ENCODE results near the gene FBN1.

The FBN1 gene

DNA sequence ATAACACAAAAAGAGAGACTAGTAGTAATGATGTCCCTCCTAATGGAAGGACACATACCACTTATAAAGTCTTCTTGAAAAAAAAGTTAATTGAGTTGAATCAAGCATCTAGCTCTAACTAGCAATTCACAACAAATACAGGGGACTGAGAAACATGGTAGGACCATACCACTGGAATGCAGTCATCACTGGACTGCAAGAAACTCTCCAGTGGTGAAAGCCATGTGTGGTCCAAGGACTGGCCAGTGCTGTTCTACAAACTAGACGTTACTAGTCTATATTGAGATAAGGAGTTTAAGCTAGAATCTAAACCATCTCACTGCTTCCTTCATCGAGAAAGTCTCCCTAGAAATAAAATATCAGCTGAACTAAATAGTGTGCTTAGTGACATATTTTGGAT, 16.7 kb downstream of the FBN1 start:
- no peaks in the 10 kb centered on the region for H3K4me1 Mint-ChIP-seq
- ATAC-seq (replicated peaks; ENCODE audit: extremely low read depth, poor library complexity, severe bottlenecking) (no peak), DNase-seq (ENCODE audit: low spot score in 2 of 2) (no peak)
- H3K36me3 Mint-ChIP-seq (ENCODE audit: insufficient read depth), result no peaks in the 10 kb centered on the region
- H3K27ac Mint-ChIP-seq (ENCODE audit: low read depth), result no peak overlapping the region
- H3K27me3 Mint-ChIP-seq, result peaks cover 10% of the 10 kb centered on the region
- H3K9me3 Mint-ChIP-seq, result no peaks in the 10 kb centered on the region
- H3K4me3 Mint-ChIP-seq, result no peak overlapping the region

DNA sequence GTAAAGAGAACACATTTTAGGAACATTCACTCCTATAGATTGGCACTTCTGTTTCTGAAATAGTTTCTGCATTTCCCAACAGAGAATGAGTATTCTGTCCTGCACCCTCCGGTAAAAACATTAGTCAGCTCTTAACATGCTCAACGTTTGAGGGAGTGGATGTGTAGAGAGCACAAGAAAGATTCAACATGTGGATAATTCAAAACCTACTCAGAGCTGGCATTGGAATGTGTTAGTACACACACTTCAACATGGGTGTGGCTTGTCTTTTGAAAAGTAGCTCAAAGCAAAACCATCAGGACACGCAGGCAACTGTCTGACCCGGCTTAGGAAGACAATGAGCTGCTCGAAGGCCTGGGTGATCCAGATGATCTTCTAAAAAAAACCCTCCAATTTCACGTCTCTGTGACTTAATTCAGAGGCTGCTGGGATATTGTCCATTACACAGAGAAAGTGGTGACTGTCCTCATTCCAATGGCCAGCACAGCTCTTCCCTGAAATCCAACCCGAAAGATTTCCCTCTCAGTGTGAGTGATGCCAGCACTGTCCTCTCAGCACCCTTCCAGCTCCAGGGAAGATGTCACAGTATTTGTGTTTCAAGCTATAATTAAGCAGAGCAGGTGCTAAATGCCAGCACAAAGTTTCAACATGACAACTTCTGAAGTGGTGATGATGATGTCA, 18.1 kb downstream of the FBN1 start:
- no peaks in the 10 kb centered on the region for H3K36me3 Mint-ChIP-seq (ENCODE audit: insufficient read depth)
- DNase-seq (ENCODE audit: low spot score in 2 of 2) (no peak), ATAC-seq (replicated peaks; ENCODE audit: extremely low read depth, poor library complexity, severe bottlenecking) (no peak)
- no peaks in the 10 kb centered on the region for H3K4me1 Mint-ChIP-seq
- H3K4me3 Mint-ChIP-seq, result no peak overlapping the region
- H3K27me3 Mint-ChIP-seq, result peaks cover 10% of the 10 kb centered on the region
- H3K27ac Mint-ChIP-seq (ENCODE audit: low read depth), result no peak overlapping the region
- no peaks in the 10 kb centered on the region for H3K9me3 Mint-ChIP-seq

DNA sequence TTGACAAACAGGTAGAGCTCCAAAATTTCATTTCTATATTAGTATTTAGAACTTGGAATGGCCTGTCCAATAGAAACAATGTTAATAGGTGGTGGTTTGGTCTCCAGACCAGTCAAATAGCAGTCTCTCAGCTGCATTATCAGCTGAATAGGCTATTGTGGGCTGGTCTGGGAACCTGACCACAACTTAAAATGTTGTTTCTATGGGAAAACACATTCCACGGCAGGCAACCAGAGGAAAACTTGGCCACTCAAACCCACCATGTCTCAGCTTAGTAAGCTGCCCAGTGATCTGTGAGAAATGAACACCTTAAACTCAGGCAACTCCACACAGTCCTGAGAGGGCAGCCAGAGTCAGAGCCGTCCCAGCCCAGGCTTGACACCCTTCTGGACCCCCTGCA, 20.4 kb downstream of the FBN1 start:
- no peak for ATAC-seq (replicated peaks; ENCODE audit: extremely low read depth, poor library complexity, severe bottlenecking)
- no peak for DNase-seq (ENCODE audit: low spot score in 2 of 2)

DNA sequence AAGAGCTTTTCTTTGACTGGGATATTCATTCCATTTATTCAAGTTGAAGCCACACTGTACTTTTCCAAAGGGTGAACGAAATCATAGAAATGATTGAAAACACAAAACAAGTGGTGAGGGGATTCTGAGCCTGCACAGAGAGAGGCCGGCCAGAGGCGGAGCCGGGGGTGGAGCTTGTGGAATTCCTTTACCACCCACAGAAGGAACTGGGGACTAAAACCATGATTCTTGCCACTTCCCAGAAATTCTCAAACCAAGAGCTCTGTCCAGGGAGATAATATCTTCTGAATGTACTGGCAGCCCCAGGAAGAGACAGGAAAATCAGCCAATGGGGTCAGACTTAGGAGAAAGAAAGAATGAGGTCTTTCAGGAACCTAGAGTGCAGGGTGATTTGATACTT, 20.8 kb downstream of the FBN1 start:
- Mint-ChIP-seq H3K4me3 (no peak overlapping the region), H3K27me3 (peaks cover 13% of the 10 kb centered on the region), H3K4me1 (no peaks in the 10 kb centered on the region), H3K9me3 (no peaks in the 10 kb centered on the region), H3K27ac (ENCODE audit: low read depth) (no peak overlapping the region), H3K36me3 (ENCODE audit: insufficient read depth) (no peaks in the 10 kb centered on the region)
- DNase-seq (ENCODE audit: low spot score in 2 of 2) (no peak), ATAC-seq (replicated peaks; ENCODE audit: extremely low read depth, poor library complexity, severe bottlenecking) (no peak)

More for the DNA sequence above, 20.4 kb downstream of the FBN1 start:
- Mint-ChIP-seq H3K4me1 (no peaks in the 10 kb centered on the region), H3K4me3 (no peak overlapping the region), H3K9me3 (no peaks in the 10 kb centered on the region), H3K36me3 (ENCODE audit: insufficient read depth) (no peaks in the 10 kb centered on the region), H3K27ac (ENCODE audit: low read depth) (no peak overlapping the region), H3K27me3 (peaks cover 10% of the 10 kb centered on the region)

DNA sequence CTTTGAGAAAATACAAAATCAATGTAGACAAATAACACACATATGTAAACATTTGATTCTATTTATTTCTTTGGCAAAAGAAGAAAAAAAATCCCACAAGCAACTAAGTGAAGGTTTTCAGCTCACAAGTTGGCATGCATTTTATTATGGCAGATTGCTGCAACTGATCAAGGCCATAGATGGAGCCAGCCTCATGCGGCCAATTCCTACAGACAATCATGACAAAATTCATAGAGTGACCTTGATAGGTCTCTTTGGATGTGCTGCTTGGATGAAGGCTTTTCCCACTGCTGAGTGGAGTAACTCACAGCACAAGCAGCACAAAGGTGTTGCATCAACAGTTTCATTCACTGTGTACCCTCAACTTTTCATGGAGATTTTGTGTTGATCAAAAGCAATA, 22.1 kb downstream of the FBN1 start:
- Mint-ChIP-seq H3K4me1 (no peaks in the 10 kb centered on the region), H3K4me3 (no peak overlapping the region), H3K36me3 (ENCODE audit: insufficient read depth) (no peaks in the 10 kb centered on the region), H3K9me3 (no peaks in the 10 kb centered on the region), H3K27ac (ENCODE audit: low read depth) (no peak overlapping the region), H3K27me3 (peaks cover 13% of the 10 kb centered on the region)
- DNase-seq (ENCODE audit: low spot score in 2 of 2) (no peak), ATAC-seq (replicated peaks; ENCODE audit: extremely low read depth, poor library complexity, severe bottlenecking) (no peak)

DNA sequence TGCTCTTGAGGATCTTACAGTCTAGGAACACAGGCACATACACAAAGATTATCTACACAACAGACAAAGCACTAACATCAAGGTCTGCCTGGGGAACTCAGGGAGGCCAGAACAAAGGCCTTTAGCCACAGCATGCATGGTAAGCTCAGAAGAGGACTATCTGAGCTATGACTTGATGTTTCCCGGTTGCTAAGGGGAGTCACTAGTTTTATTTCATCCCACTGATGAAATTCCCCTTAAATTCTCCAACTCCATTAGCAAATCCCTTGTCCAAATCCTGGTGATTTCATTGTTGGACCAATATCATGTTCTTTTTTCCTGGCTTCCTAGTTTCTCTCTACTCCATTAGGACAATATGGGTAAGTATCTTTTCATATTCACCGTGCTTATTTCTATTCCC, 23.3 kb downstream of the FBN1 start:
- Mint-ChIP-seq H3K4me3 (no peak overlapping the region), H3K9me3 (no peaks in the 10 kb centered on the region), H3K36me3 (ENCODE audit: insufficient read depth) (no peaks in the 10 kb centered on the region), H3K4me1 (no peaks in the 10 kb centered on the region), H3K27ac (ENCODE audit: low read depth) (no peak overlapping the region), H3K27me3 (peaks cover 11% of the 10 kb centered on the region)
- ATAC-seq (replicated peaks; ENCODE audit: extremely low read depth, poor library complexity, severe bottlenecking) (no peak), DNase-seq (ENCODE audit: low spot score in 2 of 2) (no peak)

DNA sequence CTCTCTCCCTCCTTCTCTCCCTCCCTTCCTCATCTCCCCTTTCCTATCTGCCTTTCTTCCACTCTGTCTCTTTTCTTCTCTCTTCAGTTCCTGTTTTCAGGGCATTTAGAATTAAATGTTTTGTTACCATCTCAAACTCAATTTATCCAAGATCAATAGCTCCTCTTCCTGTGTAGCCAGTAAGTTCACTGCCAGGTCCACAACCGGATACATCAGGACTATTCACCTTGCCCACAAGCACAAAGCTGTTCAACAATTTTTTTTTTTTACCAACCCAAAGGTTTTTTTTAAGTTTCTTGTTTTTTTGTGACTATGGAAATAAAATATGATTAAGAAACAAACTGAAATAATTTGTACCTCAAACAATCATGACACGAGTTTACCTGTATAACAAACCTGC, 26.1 kb downstream of the FBN1 start:
- ATAC-seq (replicated peaks; ENCODE audit: extremely low read depth, poor library complexity, severe bottlenecking), result no peak
- H3K4me1 Mint-ChIP-seq, result no peaks in the 10 kb centered on the region
- H3K9me3 Mint-ChIP-seq, result no peaks in the 10 kb centered on the region
- no peak overlapping the region for H3K4me3 Mint-ChIP-seq
- no peak for DNase-seq (ENCODE audit: low spot score in 2 of 2)
- H3K27ac Mint-ChIP-seq (ENCODE audit: low read depth), result no peak overlapping the region
- H3K36me3 Mint-ChIP-seq (ENCODE audit: insufficient read depth), result no peaks in the 10 kb centered on the region
- H3K27me3 Mint-ChIP-seq, result peaks cover 11% of the 10 kb centered on the region

DNA sequence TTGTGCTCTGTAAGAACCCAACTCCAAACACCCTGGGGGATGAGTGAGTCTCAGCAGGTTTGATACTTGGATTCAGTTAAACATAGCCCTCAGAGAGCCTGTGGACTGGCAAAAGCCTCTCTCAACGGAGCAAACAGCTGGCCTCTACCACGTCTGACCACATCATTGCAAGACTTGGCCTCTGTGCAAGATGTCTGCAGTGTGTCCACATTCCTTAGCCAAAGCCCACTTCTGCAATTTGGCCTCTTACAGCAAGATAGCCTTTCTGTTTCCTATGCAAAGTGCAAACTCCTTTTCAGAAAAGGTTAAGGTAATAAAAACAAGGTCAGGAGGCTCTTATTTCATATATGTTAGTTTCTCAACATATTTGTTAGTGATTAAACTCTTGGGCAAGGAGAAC, 27.9 kb downstream of the FBN1 start:
- Mint-ChIP-seq H3K36me3 (ENCODE audit: insufficient read depth) (no peaks in the 10 kb centered on the region), H3K4me3 (no peak overlapping the region), H3K9me3 (no peaks in the 10 kb centered on the region), H3K27ac (ENCODE audit: low read depth) (no peak overlapping the region), H3K4me1 (no peaks in the 10 kb centered on the region), H3K27me3 (peaks cover 16% of the 10 kb centered on the region)
- DNase-seq (ENCODE audit: low spot score in 2 of 2) (no peak), ATAC-seq (replicated peaks; ENCODE audit: extremely low read depth, poor library complexity, severe bottlenecking) (no peak)

DNA sequence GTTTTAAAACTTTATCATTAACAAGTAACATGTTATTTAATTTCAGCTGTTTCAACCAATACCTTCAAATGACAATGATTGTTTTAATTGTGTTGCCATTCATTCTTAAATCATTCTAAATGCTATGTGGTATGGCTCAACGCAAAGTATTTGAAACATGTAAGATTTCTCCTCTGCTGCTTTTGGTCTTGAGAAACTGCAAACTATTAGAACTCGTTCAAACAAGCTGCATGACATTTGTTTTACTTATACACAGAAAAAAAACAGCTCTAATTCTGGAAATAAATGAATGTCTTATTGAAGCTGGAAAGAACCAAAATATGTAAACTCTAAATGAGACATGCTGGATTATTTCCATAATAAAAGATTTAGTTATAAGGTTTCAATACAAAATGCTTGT, 29.3 kb downstream of the FBN1 start:
- no peaks in the 10 kb centered on the region for H3K36me3 Mint-ChIP-seq (ENCODE audit: insufficient read depth)
- no peaks in the 10 kb centered on the region for H3K9me3 Mint-ChIP-seq
- no peak for DNase-seq (ENCODE audit: low spot score in 2 of 2)
- peaks cover 18% of the 10 kb centered on the region for H3K27me3 Mint-ChIP-seq
- ATAC-seq (replicated peaks; ENCODE audit: extremely low read depth, poor library complexity, severe bottlenecking), result no peak
- no peaks in the 10 kb centered on the region for H3K4me1 Mint-ChIP-seq
- no peak overlapping the region for H3K27ac Mint-ChIP-seq (ENCODE audit: low read depth)
- no peak overlapping the region for H3K4me3 Mint-ChIP-seq

DNA sequence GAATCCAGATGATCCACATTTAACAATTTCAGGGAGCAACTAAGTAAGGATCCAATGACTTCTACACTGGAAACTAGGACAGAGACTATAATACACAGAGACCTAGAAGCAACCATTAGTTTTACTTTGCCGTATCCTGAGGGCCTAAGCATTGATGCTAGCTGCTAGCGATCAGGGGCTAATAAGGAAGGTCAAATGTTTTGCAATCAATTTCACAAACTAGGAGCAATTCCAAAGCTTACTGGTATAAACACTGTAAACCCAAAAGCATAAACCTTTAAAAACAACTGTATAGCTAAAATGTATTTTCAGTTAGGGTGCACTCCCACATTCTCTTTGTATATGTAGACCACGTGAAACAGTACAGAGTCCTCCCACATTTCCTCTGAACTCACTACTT, 31.5 kb downstream of the FBN1 start:
- H3K36me3 Mint-ChIP-seq (ENCODE audit: insufficient read depth), result no peaks in the 10 kb centered on the region
- no peaks in the 10 kb centered on the region for H3K4me1 Mint-ChIP-seq
- H3K27ac Mint-ChIP-seq (ENCODE audit: low read depth), result no peak overlapping the region
- DNase-seq (ENCODE audit: low spot score in 2 of 2) (no peak), ATAC-seq (replicated peaks; ENCODE audit: extremely low read depth, poor library complexity, severe bottlenecking) (no peak)
- no peaks in the 10 kb centered on the region for H3K9me3 Mint-ChIP-seq
- H3K4me3 Mint-ChIP-seq, result no peak overlapping the region
- H3K27me3 Mint-ChIP-seq, result peaks cover 9% of the 10 kb centered on the region

DNA sequence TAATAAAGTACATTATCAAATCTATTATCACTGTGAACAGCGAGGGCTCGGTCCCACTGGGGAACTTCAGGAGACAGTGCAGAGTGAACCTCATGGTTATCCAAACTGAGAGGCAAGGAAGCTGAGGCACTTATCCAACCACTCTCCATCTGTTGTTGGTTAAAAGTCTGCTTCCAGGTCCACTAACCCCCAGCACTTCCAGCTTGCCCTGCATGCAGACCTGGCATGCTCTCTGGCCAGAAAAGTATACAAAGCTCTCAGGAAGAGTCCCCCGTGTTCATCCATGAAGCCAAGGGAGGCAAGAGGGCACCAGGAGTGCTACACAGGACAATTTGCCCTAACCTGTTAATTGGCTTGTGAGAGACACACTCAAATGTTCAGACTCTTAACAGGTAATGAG, 36.0 kb downstream of the FBN1 start:
- Mint-ChIP-seq H3K27ac (ENCODE audit: low read depth) (no peak overlapping the region), H3K4me1 (no peaks in the 10 kb centered on the region), H3K36me3 (ENCODE audit: insufficient read depth) (no peaks in the 10 kb centered on the region), H3K27me3 (peaks cover 7% of the 10 kb centered on the region), H3K4me3 (no peak overlapping the region), H3K9me3 (no peaks in the 10 kb centered on the region)
- DNase-seq (ENCODE audit: low spot score in 2 of 2), result no peak
- no peak for ATAC-seq (replicated peaks; ENCODE audit: extremely low read depth, poor library complexity, severe bottlenecking)

DNA sequence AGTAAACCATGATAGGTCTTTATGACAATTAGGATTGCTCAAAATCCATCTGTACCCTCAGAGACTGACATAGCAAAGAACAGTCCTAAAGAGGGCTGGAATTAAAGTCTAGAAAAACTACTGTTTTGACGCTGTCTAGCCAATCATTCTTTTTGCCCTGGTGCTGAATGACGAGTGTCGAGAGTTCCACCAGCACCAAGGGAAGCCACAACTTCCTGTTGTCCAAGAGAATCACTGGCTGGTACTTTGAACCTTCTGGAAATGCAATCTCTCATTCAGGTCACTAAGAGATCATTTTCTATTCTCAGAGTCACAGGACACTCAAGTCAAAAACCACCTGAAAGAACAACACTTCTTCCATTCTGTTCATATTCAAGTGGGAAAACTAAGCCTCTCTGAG, 37.7 kb downstream of the FBN1 start:
- Mint-ChIP-seq H3K27ac (ENCODE audit: low read depth) (no peak overlapping the region), H3K9me3 (no peaks in the 10 kb centered on the region), H3K4me3 (no peak overlapping the region), H3K27me3 (peaks cover 5% of the 10 kb centered on the region), H3K4me1 (no peaks in the 10 kb centered on the region), H3K36me3 (ENCODE audit: insufficient read depth) (no peaks in the 10 kb centered on the region)
- DNase-seq (ENCODE audit: low spot score in 2 of 2), result no peak
- ATAC-seq (replicated peaks; ENCODE audit: extremely low read depth, poor library complexity, severe bottlenecking), result no peak

DNA sequence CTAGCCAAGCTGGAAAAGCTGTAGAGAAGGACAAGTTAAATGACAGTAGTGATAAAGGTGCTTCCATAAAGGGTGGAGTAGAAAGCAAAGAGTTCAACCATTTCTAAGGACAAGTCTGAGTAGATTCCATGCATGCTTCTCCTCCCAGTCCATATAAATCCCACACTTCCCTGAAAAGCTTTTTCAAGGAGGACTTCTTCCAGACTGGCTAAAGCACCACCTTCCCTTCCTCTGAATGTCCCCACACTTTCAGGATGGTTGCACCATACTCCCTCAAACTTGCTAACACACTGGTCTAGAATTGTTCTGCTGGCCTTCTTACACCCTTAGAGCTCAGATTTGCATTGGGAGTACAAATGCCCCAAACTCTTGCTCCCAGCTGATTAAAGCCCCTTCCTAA, 40.9 kb downstream of the FBN1 start:
- H3K4me3 Mint-ChIP-seq, result no peak overlapping the region
- DNase-seq (ENCODE audit: low spot score in 2 of 2) (no peak), ATAC-seq (replicated peaks; ENCODE audit: extremely low read depth, poor library complexity, severe bottlenecking) (no peak)
- H3K27me3 Mint-ChIP-seq, result peaks cover 5% of the 10 kb centered on the region
- no peaks in the 10 kb centered on the region for H3K36me3 Mint-ChIP-seq (ENCODE audit: insufficient read depth)
- no peak overlapping the region for H3K27ac Mint-ChIP-seq (ENCODE audit: low read depth)
- no peaks in the 10 kb centered on the region for H3K4me1 Mint-ChIP-seq
- no peaks in the 10 kb centered on the region for H3K9me3 Mint-ChIP-seq

DNA sequence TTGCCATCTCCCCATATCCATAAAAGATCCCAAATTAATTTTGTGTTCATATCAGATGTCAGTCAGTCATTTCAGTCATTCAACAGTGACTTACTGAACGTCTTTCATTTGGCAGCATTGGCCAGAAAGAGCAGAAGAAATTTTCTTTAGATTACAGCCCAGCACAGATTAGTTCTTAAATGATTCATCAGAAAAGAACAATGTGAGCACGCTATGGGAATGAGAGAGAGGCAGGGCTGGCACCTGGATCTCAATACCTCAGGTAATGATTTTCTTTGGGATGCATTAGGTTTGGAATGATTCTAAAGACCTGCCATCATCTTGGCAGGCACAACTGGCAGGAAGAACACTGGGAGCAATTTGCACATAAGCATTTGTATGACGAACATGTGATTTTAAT, 41.6 kb downstream of the FBN1 start:
- Mint-ChIP-seq H3K4me1 (no peaks in the 10 kb centered on the region), H3K4me3 (no peak overlapping the region), H3K27ac (ENCODE audit: low read depth) (no peak overlapping the region), H3K27me3 (peaks cover 11% of the 10 kb centered on the region), H3K9me3 (no peaks in the 10 kb centered on the region), H3K36me3 (ENCODE audit: insufficient read depth) (no peaks in the 10 kb centered on the region)
- DNase-seq (ENCODE audit: low spot score in 2 of 2) (no peak), ATAC-seq (replicated peaks; ENCODE audit: extremely low read depth, poor library complexity, severe bottlenecking) (no peak)
